HepG2 (cell line): ENCODE results near the gene IRS1. TPM values are rescaled to one million over a fixed set of nuclear protein-coding genes. Genes with fewer than 3 reads are reported as not detected.

Experiments
- ARID2 ChIP-seq: sonication (generic); formaldehyde crosslinking; IDR thresholded peaks from 2 replicates; pipeline ENCODE4 v1.8.1; 2022; ENCODE audit warnings: mild to moderate bottlenecking, missing genetic modification reagents, borderline replicate concordance
- FOXC1 ChIP-seq: sonication (generic); formaldehyde crosslinking; IDR thresholded peaks from 2 replicates; pipeline ENCODE4 v1.8.0; 2022; ENCODE audit warnings: mild to moderate bottlenecking, missing genetic modification reagents, borderline replicate concordance
- JUNB ChIP-seq: sonication (generic); formaldehyde crosslinking; IDR thresholded peaks from 2 replicates; pipeline ENCODE4 v1.8.0; 2022; ENCODE audit warnings: missing genetic modification reagents, mild to moderate bottlenecking, borderline replicate concordance
- MIER2 ChIP-seq: IDR thresholded peaks from 2 replicates; pipeline ENCODE4 v1.6.1; 2016; ENCODE audit warnings: missing biosample characterization, missing genetic modification reagents
- NFE2 ChIP-seq: sonication (generic); formaldehyde crosslinking; IDR thresholded peaks from 2 replicates; pipeline ENCODE4 v1.4.0; 2020; ENCODE audit warnings: missing genetic modification reagents
- NFIC ChIP-seq: IDR thresholded peaks from 2 replicates; pipeline ENCODE4 v1.6.1; 2012; ENCODE audit warnings: mild to moderate bottlenecking, low read length, inconsistent platforms
- POLR2A ChIP-seq, 2 experiments: IDR thresholded peaks; 2 replicates each; pipeline ENCODE4 v1.6.1; 2011; ENCODE audit warnings: low read depth in 2 of 2, low read length in 2 of 2, mild to moderate bottlenecking in 1 of 2, moderate library complexity in 1 of 2; ENCODE audit not compliant: insufficient read depth in 1 of 2
- RBFOX2 ChIP-seq: fragments of 200-400 bp; formaldehyde crosslinking; IDR thresholded peaks from 2 replicates; pipeline ENCODE4 v1.6.1; 2017; ENCODE audit warnings: low read depth, mild to moderate bottlenecking, low read length
- RFX5 ChIP-seq: IDR thresholded peaks from 2 replicates; pipeline ENCODE4 v1.6.1; 2011; ENCODE audit warnings: low read depth, low read length, improper control_type of control experiment
- SNAPC2 ChIP-seq: sonication (generic); formaldehyde crosslinking; IDR thresholded peaks from 2 replicates; pipeline ENCODE4 v1.8.1; 2022; ENCODE audit warnings: mild to moderate bottlenecking, missing genetic modification reagents
- SRSF9 ChIP-seq: fragments of 200-400 bp; formaldehyde crosslinking; IDR thresholded peaks from 2 replicates; pipeline ENCODE4 v1.6.1; 2018; ENCODE audit warnings: borderline replicate concordance, mild to moderate bottlenecking, low read depth, low read length; ENCODE audit not compliant: insufficient read depth, poor library complexity, severe bottlenecking
- ZC3H13 ChIP-seq: sonication (generic); formaldehyde crosslinking; IDR thresholded peaks from 2 replicates; pipeline ENCODE4 v1.8.1; 2023; ENCODE audit warnings: mild to moderate bottlenecking, missing genetic modification reagents, moderate library complexity
- ZNF329 ChIP-seq: sonication (generic); formaldehyde crosslinking; IDR thresholded peaks from 2 replicates; pipeline ENCODE4 v1.9.0; 2021; ENCODE audit warnings: low read depth, mild to moderate bottlenecking, missing genetic modification reagents
- ZNF564 ChIP-seq: sonication (generic); formaldehyde crosslinking; IDR thresholded peaks from 2 replicates; pipeline ENCODE4 v1.8.1; 2023; ENCODE audit warnings: mild to moderate bottlenecking, missing genetic modification reagents
- ZNF619 ChIP-seq: sonication (generic); formaldehyde crosslinking; IDR thresholded peaks from 2 replicates; pipeline ENCODE4 v1.4.0; 2020; ENCODE audit warnings: mild to moderate bottlenecking, missing genetic modification reagents
- ZNF7 ChIP-seq: IDR thresholded peaks from 2 replicates; pipeline ENCODE4 v1.6.1; 2016; ENCODE audit warnings: missing biosample characterization, missing genetic modification reagents
- ZNF776 ChIP-seq: sonication (generic); formaldehyde crosslinking; IDR thresholded peaks from 2 replicates; pipeline ENCODE4 v1.4.0; 2020; ENCODE audit warnings: mild to moderate bottlenecking, missing genetic modification reagents
- polyA plus RNA-seq, 8 experiments: library from polyadenylated mRNA; depleted of rRNA in 3 of 8; stranded (reverse) in 7 of 8; unstranded in 1 of 8; fragments of >200 nt; fragmentation: Illumina TruSeq in 4 of 8; extraction: Trizol in 4 of 8; gene quantifications; 2 replicates each; pipeline versions ENCODE4 v1.2.1 to v1.2.3, GENCODE V29; 2011 to 2016; ENCODE audit warnings: low read depth in 4 of 8, missing spikeins in 1 of 8, mixed read lengths in 1 of 8; ENCODE audit not compliant: insufficient read depth in 1 of 8
- total RNA-seq, 5 experiments: library from RNA; depleted of rRNA; stranded (reverse); fragments of >200 nt; fragmentation: Illumina TruSeq; extraction: Trizol; gene quantifications; 2 replicates each; pipeline ENCODE4 v1.2.3, GENCODE V29; 2016; ENCODE audit warnings: low read depth in 1 of 5
- TF ChIP-seq, protein P1 (sequence below): sonication (generic); formaldehyde crosslinking; IDR thresholded peaks from 2 replicates; pipeline ENCODE4 v1.5.0; 2020; ENCODE audit warnings: mild to moderate bottlenecking, missing genetic modification reagents
- TF ChIP-seq, protein P2 (sequence below): sonication (generic); formaldehyde crosslinking; IDR thresholded peaks from 2 replicates; pipeline ENCODE4 v1.4.0; 2020; ENCODE audit warnings: low read depth, mild to moderate bottlenecking, missing genetic modification reagents
- TF ChIP-seq, protein P3 (sequence below): sonication (generic); formaldehyde crosslinking; IDR thresholded peaks from 2 replicates; pipeline ENCODE4 v1.5.0; 2020; ENCODE audit warnings: missing genetic modification reagents
- TF ChIP-seq, protein P4 (sequence below): sonication (generic); formaldehyde crosslinking; conservative IDR thresholded peaks from 2 replicates; pipeline ENCODE4 v1.8.0; 2022; ENCODE audit warnings: missing genetic modification reagents
- TF ChIP-seq, protein P5 (sequence below): sonication (generic); formaldehyde crosslinking; IDR thresholded peaks from 2 replicates; pipeline ENCODE4 v1.8.1; 2023; ENCODE audit warnings: mild to moderate bottlenecking, missing genetic modification reagents, borderline replicate concordance
- TF ChIP-seq, protein P6 (sequence below): fragments of 450-650 bp; IDR thresholded peaks from 2 replicates; pipeline ENCODE4 v1.6.1; 2016

Gene IRS1
- total and polyA plus RNA-seq, 2 of the 13 experiments (the other 11 are each of a cell fraction or from before 2014, with no cell fraction given) = 8.7 to 9.0 TPM

DNA sequence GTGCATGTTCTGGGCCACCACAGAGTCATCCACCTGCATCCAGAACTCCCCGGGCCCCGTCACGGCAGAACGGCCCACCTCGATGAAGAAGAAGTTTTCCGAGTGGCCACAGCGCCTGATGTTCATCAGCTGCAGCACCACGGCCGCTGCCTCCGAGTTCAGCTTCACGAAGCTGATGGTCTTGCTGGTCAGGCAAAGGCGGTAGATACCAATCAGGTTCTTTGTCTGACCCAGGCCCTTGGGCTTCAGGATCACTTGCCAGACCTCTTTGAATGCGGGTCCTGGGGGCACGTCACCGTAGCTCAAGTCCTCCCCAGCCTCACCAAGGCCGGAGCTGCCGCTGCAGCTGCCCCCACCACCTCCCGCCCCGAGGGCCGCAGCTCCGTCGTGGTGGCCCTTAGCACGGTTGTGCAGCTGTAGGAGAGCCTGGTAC lies 1.6 kb downstream of the IRS1 start (continued):
- TF ChIP-seq, protein P1, sequence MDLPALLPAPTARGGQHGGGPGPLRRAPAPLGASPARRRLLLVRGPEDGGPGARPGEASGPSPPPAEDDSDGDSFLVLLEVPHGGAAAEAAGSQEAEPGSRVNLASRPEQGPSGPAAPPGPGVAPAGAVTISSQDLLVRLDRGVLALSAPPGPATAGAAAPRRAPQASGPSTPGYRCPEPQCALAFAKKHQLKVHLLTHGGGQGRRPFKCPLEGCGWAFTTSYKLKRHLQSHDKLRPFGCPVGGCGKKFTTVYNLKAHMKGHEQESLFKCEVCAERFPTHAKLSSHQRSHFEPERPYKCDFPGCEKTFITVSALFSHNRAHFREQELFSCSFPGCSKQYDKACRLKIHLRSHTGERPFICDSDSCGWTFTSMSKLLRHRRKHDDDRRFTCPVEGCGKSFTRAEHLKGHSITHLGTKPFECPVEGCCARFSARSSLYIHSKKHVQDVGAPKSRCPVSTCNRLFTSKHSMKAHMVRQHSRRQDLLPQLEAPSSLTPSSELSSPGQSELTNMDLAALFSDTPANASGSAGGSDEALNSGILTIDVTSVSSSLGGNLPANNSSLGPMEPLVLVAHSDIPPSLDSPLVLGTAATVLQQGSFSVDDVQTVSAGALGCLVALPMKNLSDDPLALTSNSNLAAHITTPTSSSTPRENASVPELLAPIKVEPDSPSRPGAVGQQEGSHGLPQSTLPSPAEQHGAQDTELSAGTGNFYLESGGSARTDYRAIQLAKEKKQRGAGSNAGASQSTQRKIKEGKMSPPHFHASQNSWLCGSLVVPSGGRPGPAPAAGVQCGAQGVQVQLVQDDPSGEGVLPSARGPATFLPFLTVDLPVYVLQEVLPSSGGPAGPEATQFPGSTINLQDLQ (CRISPR knock-in tag) = no peak
- TF ChIP-seq, protein P2, sequence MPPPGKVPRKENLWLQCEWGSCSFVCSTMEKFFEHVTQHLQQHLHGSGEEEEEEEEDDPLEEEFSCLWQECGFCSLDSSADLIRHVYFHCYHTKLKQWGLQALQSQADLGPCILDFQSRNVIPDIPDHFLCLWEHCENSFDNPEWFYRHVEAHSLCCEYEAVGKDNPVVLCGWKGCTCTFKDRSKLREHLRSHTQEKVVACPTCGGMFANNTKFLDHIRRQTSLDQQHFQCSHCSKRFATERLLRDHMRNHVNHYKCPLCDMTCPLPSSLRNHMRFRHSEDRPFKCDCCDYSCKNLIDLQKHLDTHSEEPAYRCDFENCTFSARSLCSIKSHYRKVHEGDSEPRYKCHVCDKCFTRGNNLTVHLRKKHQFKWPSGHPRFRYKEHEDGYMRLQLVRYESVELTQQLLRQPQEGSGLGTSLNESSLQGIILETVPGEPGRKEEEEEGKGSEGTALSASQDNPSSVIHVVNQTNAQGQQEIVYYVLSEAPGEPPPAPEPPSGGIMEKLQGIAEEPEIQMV (CRISPR knock-in tag) = no peak
- TF ChIP-seq FOXC1 (CRISPR knock-in tag) (0 out of 2 replicates have a peak, but pooled peaks have one; percentile 64), NFIC (no peak), ZNF7 (CRISPR knock-in tag) (no peak), RBFOX2 (peak; percentile 9; the same call in 1 of the 2 replicates), SRSF9 (no peak), NFE2 (CRISPR knock-in tag) (no peak), POLR2A (IDR thresholded peaks at IDR 0.05; ENCODE audit: insufficient read depth in 1 of 2, low read depth in 2 of 2, low read length in 2 of 2) (no peak), ZNF619 (CRISPR knock-in tag) (no peak), SNAPC2 (CRISPR knock-in tag) (0 out of 2 replicates have a peak, but pooled peaks have one; percentile 21), JUNB (CRISPR knock-in tag) (no peak), ZNF329 (CRISPR knock-in tag) (0 out of 2 replicates have a peak, but pooled peaks have one; percentile 19), ZC3H13 (CRISPR knock-in tag) (peak; percentile 28; the same call in 1 of the 2 replicates), RFX5 (no peak), ZNF776 (no peak), ZNF564 (CRISPR knock-in tag) (no peak), MIER2 (CRISPR knock-in tag) (no peak), ARID2 (peak; percentile 31; the same call in 1 of the 2 replicates)
- TF ChIP-seq, protein P3, sequence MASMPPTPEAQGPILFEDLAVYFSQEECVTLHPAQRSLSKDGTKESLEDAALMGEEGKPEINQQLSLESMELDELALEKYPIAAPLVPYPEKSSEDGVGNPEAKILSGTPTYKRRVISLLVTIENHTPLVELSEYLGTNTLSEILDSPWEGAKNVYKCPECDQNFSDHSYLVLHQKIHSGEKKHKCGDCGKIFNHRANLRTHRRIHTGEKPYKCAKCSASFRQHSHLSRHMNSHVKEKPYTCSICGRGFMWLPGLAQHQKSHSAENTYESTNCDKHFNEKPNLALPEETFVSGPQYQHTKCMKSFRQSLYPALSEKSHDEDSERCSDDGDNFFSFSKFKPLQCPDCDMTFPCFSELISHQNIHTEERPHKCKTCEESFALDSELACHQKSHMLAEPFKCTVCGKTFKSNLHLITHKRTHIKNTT (CRISPR knock-in tag) = no peak
- TF ChIP-seq, protein P4, sequence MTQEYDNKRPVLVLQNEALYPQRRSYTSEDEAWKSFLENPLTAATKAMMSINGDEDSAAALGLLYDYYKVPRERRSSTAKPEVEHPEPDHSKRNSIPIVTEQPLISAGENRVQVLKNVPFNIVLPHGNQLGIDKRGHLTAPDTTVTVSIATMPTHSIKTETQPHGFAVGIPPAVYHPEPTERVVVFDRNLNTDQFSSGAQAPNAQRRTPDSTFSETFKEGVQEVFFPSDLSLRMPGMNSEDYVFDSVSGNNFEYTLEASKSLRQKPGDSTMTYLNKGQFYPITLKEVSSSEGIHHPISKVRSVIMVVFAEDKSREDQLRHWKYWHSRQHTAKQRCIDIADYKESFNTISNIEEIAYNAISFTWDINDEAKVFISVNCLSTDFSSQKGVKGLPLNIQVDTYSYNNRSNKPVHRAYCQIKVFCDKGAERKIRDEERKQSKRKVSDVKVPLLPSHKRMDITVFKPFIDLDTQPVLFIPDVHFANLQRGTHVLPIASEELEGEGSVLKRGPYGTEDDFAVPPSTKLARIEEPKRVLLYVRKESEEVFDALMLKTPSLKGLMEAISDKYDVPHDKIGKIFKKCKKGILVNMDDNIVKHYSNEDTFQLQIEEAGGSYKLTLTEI = no peak
- TF ChIP-seq, protein P5, sequence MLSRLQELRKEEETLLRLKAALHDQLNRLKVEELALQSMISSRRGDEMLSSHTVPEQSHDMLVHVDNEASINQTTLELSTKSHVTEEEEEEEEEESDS (CRISPR knock-in tag) = no peak
- TF ChIP-seq, protein P6, sequence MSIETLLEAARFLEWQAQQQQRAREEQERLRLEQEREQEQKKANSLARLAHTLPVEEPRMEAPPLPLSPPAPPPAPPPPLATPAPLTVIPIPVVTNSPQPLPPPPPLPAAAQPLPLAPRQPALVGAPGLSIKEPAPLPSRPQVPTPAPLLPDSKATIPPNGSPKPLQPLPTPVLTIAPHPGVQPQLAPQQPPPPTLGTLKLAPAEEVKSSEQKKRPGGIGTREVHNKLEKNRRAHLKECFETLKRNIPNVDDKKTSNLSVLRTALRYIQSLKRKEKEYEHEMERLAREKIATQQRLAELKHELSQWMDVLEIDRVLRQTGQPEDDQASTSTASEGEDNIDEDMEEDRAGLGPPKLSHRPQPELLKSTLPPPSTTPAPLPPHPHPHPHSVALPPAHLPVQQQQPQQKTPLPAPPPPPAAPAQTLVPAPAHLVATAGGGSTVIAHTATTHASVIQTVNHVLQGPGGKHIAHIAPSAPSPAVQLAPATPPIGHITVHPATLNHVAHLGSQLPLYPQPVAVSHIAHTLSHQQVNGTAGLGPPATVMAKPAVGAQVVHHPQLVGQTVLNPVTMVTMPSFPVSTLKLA = no peak
